ENCODE results near the gene ZMIZ1. TPM values are rescaled to one million over a fixed set of nuclear protein-coding genes. Genes with fewer than 3 reads are reported as not detected.

The ZMIZ1 gene
- total and polyA plus RNA-seq, 2 experiments from 2014 or later = 9.2 to 30.9 TPM

DNA sequence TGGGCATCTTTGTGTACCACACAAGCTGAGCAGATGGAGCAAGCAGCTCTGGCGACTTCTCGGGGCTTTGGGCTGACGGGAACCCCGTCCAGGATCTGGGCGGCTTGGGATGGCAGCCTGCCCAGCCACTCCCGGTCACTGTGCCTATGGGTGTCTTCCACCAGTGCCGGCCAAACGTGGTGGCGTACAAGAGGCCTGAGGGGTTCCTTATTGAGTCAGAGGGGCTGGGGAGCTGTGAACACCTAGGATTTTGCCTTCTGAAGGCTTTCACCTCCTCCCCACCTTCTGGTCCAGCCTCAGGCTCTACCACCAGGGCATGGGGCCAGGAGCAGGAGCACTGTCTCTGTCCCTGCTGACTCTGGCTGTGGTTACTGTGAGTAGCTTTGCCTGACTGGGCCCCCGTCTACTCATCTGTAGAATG, 206.7 kb downstream of the ZMIZ1 start:
- peaks cover 14% of the 10 kb centered on the region for H3K27me3 Mint-ChIP-seq (ENCODE audit: insufficient read depth, low read depth, poor library complexity)
- no peak overlapping the region for H3K27ac Mint-ChIP-seq
- Histone ChIP-seq H3K27ac (ENCODE audit: low read depth) (no peak overlapping the region), H3K4me2 (no peak overlapping the region), H3K79me2 (replicated peaks; ENCODE audit: insufficient read depth) (no peaks in the 10 kb centered on the region), H2AFZ (no peak overlapping the region), H3K4me1 (ENCODE audit: insufficient read depth) (no peaks in the 10 kb centered on the region), H3K36me3 (ENCODE audit: insufficient read depth) (no peaks in the 10 kb centered on the region), H3K9me2 (ENCODE audit: insufficient read depth) (no peaks in the 10 kb centered on the region), H3K4me3 (no peak overlapping the region), H4K20me1 (replicated peaks; ENCODE audit: insufficient read depth) (no peaks in the 10 kb centered on the region), H3K27me3 (ENCODE audit: insufficient read depth) (no peaks in the 10 kb centered on the region), H3F3A (replicated peaks; ENCODE audit: low read depth) (no peaks in the 10 kb centered on the region)
- 0 out of 3 replicates have a peak, but pooled peaks cover 5% of the 10 kb centered on the region for H3K9me3 Mint-ChIP-seq
- DNase-seq (ENCODE audit: low spot score) (no peak), ATAC-seq (no peak)
- H3K4me1 Mint-ChIP-seq = peaks cover 5% of the 10 kb centered on the region
- H3K4me3 Mint-ChIP-seq = no peak overlapping the region
- TF ChIP-seq, protein P1, sequence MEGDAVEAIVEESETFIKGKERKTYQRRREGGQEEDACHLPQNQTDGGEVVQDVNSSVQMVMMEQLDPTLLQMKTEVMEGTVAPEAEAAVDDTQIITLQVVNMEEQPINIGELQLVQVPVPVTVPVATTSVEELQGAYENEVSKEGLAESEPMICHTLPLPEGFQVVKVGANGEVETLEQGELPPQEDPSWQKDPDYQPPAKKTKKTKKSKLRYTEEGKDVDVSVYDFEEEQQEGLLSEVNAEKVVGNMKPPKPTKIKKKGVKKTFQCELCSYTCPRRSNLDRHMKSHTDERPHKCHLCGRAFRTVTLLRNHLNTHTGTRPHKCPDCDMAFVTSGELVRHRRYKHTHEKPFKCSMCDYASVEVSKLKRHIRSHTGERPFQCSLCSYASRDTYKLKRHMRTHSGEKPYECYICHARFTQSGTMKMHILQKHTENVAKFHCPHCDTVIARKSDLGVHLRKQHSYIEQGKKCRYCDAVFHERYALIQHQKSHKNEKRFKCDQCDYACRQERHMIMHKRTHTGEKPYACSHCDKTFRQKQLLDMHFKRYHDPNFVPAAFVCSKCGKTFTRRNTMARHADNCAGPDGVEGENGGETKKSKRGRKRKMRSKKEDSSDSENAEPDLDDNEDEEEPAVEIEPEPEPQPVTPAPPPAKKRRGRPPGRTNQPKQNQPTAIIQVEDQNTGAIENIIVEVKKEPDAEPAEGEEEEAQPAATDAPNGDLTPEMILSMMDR (conservative IDR thresholded peaks at IDR 0.05; ENCODE audit: low read depth in 2 of 2) = no peak
- TF ChIP-seq ZNF114 (CRISPR knock-in tag; IDR thresholded peaks at IDR 0.05) (no peak), EZH2phosphoT487 (IDR thresholded peaks at IDR 0.05; ENCODE audit: unreplicated experiment) (no peak), ETS1 (IDR thresholded peaks at IDR 0.05) (no peak), EZH2 (IDR thresholded peaks at IDR 0.05; ENCODE audit: low read depth, unreplicated experiment) (no peak), CREB1 (CRISPR knock-in tag; IDR thresholded peaks at IDR 0.05; ENCODE audit: low read depth) (no peak), ZNF331 (CRISPR knock-in tag; IDR thresholded peaks at IDR 0.05; ENCODE audit: low read depth) (no peak), JUNB (IDR thresholded peaks at IDR 0.05; ENCODE audit: unreplicated experiment) (no peak), ZNF462 (CRISPR knock-in tag; IDR thresholded peaks at IDR 0.05) (no peak), STAT1 (IDR thresholded peaks at IDR 0.05; ENCODE audit: unreplicated experiment) (no peak), POLR2AphosphoS5 (IDR thresholded peaks at IDR 0.05; ENCODE audit: low read depth) (no peak), NANOG (IDR thresholded peaks at IDR 0.05; ENCODE audit: borderline replicate concordance) (no peak)
- TF ChIP-seq, protein P2, sequence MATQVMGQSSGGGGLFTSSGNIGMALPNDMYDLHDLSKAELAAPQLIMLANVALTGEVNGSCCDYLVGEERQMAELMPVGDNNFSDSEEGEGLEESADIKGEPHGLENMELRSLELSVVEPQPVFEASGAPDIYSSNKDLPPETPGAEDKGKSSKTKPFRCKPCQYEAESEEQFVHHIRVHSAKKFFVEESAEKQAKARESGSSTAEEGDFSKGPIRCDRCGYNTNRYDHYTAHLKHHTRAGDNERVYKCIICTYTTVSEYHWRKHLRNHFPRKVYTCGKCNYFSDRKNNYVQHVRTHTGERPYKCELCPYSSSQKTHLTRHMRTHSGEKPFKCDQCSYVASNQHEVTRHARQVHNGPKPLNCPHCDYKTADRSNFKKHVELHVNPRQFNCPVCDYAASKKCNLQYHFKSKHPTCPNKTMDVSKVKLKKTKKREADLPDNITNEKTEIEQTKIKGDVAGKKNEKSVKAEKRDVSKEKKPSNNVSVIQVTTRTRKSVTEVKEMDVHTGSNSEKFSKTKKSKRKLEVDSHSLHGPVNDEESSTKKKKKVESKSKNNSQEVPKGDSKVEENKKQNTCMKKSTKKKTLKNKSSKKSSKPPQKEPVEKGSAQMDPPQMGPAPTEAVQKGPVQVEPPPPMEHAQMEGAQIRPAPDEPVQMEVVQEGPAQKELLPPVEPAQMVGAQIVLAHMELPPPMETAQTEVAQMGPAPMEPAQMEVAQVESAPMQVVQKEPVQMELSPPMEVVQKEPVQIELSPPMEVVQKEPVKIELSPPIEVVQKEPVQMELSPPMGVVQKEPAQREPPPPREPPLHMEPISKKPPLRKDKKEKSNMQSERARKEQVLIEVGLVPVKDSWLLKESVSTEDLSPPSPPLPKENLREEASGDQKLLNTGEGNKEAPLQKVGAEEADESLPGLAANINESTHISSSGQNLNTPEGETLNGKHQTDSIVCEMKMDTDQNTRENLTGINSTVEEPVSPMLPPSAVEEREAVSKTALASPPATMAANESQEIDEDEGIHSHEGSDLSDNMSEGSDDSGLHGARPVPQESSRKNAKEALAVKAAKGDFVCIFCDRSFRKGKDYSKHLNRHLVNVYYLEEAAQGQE (IDR thresholded peaks at IDR 0.05; ENCODE audit: unreplicated experiment) = no peak
- peaks cover 32% of the 10 kb centered on the region for H3K36me3 Mint-ChIP-seq (ENCODE audit: low read depth)

Data from GM23338 (cell line).